Urothelium cell line (cell line): ENCODE measurements around the gene HMGXB4.

Experiments
- DNase-seq: peaks from one replicate; pipeline ENCODE4 v3.0.0; 2011; ENCODE audit warnings: low spot score, mixed read lengths
- FAIRE-seq: peaks from 2 replicates; lab custom pipeline; 2011; peaks lifted over from hg19 to GRCh38; lab: Jason Lieb, UNC

The HMGXB4 gene

DNA sequence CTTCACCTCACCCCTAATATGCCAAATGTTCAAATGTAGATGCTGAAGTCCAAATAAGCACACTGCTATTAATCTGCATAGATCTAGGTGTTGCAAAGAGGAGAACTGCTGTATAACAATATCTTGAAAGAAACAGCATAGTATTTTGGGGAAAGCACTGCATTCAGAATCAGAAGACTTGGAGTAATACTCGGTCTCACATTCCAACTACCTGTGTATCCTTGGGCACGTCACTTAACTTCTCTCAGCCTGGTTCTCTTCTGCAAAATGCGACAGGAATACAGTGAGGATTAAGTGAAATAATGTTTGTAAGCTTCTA is 332 bp upstream of the HMGXB4 start:
- DNase-seq: no peak
- peak; percentile 35 for FAIRE-seq

GRCh38 chr22:35258191-35258988 is 1.1 kb downstream of the HMGXB4 start:
- FAIRE-seq: peak; percentile 74
- peak; percentile 52 for DNase-seq

- no peak for FAIRE-seq
- DNase-seq: no peak
Measured at GRCh38 chr22:35264986-35265385, 7.7 kb downstream of the HMGXB4 start.

- FAIRE-seq (peak; percentile 91), DNase-seq (no peak)
Measured at GRCh38 chr22:35266277-35266676, 9.0 kb downstream of the HMGXB4 start.

DNA sequence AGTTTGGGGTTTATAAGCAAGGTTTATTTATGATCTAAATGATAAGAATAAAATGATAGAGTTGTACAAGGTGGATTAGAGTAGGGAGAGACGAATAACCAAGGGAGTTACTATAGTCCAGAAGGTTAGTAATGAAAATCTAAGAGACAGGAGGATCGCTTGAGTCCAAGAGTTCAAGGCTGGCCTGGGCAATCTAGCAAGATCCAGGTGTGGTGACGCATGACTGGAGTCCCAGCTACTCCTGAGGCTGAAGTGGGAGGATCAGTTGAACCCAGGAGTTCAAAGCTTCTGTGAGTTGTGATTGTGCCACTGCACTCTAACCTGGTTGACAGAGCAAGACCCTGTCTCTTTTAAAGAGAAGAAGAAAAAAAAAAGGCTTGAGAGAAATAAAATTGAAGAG is 12.3 kb downstream of the HMGXB4 start:
- FAIRE-seq: peak; percentile 46

GRCh38 chr22:35274154-35274871 is 17.0 kb downstream of the HMGXB4 start:
- DNase-seq: no peak
- FAIRE-seq: peak; percentile 5

More for the DNA sequence above, 12.3 kb downstream of the HMGXB4 start:
- DNase-seq: no peak

DNA sequence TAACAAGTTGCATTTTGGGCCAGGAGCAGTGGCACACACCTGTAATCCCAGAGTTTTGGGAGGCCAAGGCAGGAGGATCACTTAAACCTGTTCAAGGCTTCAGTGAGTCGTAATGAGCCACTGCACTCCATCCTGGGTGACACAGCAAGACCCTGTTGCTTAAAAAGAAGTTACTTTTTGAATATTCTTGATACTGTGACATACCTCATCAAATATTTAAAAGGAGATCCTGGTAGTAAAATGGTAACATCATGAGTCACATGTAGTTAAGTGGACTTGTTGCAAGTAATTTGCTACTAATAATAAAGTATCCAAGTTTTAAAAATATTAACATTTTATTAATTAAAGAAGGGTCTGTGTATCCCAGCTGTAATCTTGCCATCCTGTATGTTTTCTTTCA is 18.3 kb downstream of the HMGXB4 start:
- peak; percentile 13 for FAIRE-seq
- DNase-seq: no peak

GRCh38 chr22:35276019-35276418 is 18.7 kb downstream of the HMGXB4 start:
- FAIRE-seq (peak; percentile 44), DNase-seq (no peak)

DNA sequence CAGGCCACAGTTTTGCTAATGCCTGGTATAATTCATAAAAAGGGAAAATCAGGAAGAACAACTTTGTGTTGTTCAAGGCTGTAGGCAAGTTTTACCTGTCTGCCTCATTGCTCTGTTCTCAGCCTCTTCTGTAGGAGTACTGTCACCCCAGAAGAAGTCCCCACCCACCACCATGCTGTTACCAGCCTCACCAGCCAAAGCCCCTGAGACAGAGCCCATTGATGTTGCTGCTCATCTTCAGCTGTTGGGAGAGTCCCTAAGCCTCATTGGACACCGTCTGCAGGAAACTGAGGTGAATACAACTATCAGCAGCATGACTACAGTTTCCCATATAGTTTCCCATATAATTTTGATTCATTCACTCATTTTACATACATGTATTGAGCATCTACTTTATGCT is 30.8 kb downstream of the HMGXB4 start:
- DNase-seq (no peak), FAIRE-seq (peak; percentile 90)

DNA sequence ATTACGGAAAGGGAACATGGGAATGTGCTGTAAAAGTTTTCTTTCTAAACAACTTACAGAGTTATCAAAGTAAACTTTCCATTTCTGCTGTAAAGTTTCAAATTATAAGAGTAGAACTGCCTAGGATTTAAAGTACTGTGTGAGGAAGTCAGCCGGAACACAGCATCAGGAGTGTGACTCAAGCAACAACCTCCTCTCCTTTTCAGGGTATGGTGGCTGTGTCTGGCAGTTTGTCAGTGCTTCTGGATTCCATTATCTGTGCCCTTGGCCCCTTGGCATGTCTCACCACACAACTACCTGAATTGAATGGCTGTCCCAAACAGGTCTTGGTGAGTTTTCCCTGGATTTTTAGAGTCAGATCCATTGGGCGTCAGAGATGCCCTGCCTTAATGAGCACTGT is 35.5 kb downstream of the HMGXB4 start:
- FAIRE-seq: no peak

DNA sequence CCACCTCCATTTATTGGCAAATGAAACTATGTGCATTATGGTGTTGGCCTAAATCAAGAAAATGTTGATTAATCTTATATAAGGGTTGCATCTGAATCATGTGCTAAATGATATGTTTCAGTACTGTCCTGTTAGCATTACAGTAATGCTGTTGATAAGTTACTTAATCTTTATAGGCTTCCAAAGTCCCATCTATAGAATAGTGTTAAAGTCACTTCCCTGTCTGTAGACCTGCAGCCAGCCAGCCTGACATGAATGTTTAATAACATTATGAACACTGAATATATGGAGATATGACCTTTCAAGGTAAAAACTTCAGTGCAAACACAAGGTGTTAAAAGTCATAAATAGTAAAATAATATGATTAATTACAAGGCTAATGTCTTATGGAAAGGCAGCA is 38.8 kb downstream of the HMGXB4 start:
- DNase-seq (no peak), FAIRE-seq (peak; percentile 80)

More for the DNA sequence above, 35.5 kb downstream of the HMGXB4 start:
- no peak for DNase-seq

DNA sequence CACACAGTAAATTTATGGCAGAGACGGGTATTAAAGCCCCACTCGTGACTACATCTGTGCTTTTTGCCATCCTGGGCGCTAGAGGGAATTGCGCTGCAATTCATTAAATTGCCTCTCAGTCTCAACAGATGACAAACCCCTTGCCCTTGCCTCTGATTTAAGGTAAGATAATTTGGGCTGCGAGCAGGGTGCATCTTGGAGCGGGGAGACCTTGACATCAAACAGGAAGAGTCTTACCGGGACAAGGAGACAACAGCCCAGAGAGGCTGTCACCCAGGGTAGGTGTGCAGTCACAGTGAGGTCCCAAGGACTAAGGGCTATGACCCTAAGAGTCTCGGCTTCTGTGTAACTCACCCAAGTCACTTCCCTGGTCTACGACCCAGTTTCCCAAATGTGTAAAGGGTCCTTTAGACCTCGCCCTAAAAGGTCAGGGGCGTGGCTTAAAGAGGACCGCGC is 42.0 kb downstream of the HMGXB4 start:
- FAIRE-seq (no peak), DNase-seq (peak; percentile 60)

DNA sequence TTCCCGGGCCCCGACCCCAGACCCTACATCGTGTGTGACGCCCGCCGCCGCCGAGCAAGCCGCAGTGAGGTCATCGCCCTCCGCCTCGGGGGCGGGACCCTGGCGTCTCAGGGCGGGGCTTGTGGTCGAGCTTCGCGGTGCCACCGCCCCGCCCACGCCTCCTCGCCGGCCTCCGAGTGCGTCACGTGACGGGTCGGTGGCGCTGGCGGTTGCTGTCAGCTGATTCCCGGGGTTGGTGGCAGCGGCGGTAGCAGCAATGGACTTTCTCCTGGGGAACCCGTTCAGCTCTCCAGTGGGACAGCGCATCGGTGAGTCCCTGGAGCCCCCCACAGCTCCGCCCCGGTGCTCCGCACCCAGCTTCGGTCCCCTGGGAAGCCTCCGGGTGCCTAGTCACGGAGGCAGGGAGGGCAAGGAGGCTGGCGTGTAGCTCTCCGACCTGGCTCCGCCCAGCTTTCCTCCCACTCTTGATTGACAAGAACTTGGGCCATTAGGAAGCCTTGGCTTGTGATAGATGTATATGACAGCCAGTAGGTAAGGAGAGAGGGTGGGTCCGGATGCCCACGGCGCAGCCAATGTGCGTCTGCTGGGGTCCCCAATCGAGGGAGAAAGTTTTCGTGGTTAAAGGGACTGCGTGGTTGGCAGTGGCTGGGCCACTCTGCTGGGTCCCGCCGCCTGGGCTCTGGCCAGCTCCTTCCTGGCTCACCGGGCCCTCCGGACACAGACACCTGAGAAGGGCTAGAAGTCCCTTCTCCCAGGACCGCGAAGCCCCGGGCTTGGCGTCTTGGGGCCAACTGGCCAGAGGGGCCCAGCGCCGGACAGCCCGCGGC is 42.6 kb downstream of the HMGXB4 start, which contains the start of gene TOM1:
TOM1 (plus strand) TSS at position 222 of the 827 bp plus-strand sequence; CDS start at position 257, 35 bp downstream.
- FAIRE-seq: peak; percentile 100
- DNase-seq: peak; percentile 100

GRCh38 chr22:35301372-35301874 is 44.1 kb downstream of the HMGXB4 start:
- peak; percentile 79 for DNase-seq

DNA sequence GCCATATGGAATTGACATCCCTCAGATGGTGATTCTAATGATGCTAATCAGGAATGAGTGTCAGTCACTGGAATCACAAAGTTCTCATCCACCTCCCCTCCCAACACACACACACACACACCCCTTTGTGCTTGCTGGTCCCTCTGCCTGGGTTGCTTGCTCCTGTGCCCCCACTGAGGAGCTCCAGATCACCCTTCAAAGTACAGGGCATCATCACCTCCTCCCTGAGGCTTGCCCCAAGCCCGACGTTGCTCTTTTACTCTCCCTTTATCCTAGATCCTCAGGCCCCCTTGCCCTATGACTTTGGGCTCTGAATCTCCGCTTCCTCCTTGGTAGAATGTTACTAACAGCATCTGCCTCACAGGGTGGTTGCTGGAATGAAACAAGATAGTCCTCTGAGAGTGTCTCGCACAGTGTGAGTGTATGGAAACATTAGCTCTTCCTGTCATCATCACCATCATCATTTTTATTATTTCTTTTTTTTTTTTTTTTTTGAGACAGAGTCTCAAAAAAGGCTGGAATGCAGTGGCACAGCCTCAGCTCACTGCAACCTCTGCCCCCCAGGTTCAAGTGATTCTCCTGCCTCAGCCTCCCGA is 45.8 kb downstream of the HMGXB4 start:
- FAIRE-seq (peak; percentile 30), DNase-seq (no peak)

More at GRCh38 chr22:35301372-35301874, 44.1 kb downstream of the HMGXB4 start:
- FAIRE-seq: peak; percentile 91

DNA sequence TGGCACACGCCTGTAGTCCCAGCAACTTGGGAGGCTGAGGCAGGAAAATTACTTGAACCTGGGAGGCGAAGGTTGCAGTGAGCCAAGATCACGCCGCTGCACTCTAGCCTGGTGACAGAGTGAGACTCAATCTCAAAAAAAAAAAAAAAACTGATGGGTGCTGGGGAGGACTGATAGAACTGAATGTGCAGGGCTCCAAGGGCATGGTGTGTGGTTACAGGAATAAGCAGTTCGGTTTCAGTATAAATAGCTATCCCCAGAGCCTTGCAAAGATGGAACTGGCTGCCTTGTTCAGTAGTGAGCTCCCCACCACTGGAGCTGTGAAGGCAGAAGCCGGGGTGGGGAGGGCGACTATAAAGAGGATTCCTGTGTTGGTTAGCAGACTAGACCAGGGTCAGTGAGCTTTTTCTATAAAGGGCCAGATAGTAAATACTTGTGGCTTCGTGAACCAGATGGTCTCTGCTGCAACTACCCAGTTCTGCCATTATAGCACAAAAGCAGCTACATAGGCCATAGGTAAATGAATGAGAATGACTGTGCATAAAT is 48.3 kb downstream of the HMGXB4 start:
- FAIRE-seq (no peak), DNase-seq (no peak)

GRCh38 chr22:35306350-35306967 is 49.2 kb downstream of the HMGXB4 start:
- DNase-seq (no peak), FAIRE-seq (peak; percentile 91)

- no peak for DNase-seq
- peak; percentile 88 for FAIRE-seq
Measured at GRCh38 chr22:35307372-35307771, 50.1 kb downstream of the HMGXB4 start.

GRCh38 chr22:35307892-35308291 is 50.6 kb downstream of the HMGXB4 start:
- FAIRE-seq: no peak
- DNase-seq: no peak
